Measurements from ENCODE around the gene PRMT3. TPM values are rescaled to one million over a fixed set of nuclear protein-coding genes. Genes with fewer than 3 reads are reported as not detected.

The PRMT3 gene
- total RNA-seq, 1 experiment from 2014 or later, result 31.4 TPM

DNA sequence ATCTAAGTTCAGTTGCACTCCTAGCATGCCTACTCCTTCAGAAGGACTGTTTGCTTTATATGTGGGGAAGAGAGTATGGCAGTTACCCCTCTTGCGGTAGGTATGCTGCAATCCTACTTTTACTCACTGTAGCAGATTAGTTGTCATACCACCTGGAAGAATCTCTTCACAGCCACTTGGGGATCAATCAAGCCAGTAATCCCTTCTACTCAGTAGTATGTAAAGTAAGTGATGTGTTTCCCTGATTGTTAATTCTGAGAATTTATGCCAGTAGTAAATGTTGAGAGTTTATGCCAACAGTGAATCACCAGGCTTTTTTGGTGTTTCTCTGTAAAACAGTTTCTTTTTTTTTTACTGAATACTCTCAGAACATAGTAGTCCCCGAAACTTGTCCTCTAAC lies 34.4 kb downstream of the PRMT3 start (continued):
- TF ChIP-seq, protein P1, sequence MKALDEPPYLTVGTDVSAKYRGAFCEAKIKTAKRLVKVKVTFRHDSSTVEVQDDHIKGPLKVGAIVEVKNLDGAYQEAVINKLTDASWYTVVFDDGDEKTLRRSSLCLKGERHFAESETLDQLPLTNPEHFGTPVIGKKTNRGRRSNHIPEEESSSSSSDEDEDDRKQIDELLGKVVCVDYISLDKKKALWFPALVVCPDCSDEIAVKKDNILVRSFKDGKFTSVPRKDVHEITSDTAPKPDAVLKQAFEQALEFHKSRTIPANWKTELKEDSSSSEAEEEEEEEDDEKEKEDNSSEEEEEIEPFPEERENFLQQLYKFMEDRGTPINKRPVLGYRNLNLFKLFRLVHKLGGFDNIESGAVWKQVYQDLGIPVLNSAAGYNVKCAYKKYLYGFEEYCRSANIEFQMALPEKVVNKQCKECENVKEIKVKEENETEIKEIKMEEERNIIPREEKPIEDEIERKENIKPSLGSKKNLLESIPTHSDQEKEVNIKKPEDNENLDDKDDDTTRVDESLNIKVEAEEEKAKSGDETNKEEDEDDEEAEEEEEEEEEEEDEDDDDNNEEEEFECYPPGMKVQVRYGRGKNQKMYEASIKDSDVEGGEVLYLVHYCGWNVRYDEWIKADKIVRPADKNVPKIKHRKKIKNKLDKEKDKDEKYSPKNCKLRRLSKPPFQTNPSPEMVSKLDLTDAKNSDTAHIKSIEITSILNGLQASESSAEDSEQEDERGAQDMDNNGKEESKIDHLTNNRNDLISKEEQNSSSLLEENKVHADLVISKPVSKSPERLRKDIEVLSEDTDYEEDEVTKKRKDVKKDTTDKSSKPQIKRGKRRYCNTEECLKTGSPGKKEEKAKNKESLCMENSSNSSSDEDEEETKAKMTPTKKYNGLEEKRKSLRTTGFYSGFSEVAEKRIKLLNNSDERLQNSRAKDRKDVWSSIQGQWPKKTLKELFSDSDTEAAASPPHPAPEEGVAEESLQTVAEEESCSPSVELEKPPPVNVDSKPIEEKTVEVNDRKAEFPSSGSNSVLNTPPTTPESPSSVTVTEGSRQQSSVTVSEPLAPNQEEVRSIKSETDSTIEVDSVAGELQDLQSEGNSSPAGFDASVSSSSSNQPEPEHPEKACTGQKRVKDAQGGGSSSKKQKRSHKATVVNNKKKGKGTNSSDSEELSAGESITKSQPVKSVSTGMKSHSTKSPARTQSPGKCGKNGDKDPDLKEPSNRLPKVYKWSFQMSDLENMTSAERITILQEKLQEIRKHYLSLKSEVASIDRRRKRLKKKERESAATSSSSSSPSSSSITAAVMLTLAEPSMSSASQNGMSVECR (CRISPR knock-in tag; IDR thresholded peaks at IDR 0.05; ENCODE audit: borderline replicate concordance), result no peak
- no peak for TF ChIP-seq GABPB1 (CRISPR knock-in tag; IDR thresholded peaks at IDR 0.05)

DNA sequence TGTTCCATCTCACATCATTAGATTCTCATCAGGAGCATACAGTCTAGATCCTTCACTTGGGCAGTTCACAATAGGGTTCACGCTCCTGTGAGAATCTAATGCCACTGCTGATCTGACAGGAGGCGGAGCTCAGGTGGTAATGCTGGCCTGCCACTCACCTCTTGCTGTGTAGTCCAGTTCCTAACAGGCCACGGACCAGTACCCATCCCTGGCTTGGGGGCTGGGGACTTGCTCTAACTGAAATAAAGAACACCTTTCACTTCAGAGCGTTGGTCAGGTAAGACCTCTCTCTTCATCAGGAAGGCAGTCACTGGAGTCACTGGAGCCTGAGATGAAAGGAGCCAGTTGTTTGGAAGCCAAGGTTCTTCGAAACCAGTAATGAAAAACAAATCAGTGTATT lies 41.7 kb downstream of the PRMT3 start:
- DNase-seq (ENCODE audit: low spot score) (no peak), ATAC-seq (no peak)
- CTCF ChIA-PET, result no interaction called here
- Mint-ChIP-seq H3K27me3 (ENCODE audit: low read depth) (no peaks in the 10 kb centered on the region), H3K4me1 (peaks cover under 1% of the 10 kb centered on the region; the same call in 1 of the 2 replicates), H3K27ac (no peak overlapping the region), H3K9me3 (no peaks in the 10 kb centered on the region), H3K36me3 (peaks cover 4% of the 10 kb centered on the region), H3K4me3 (no peak overlapping the region)
- POLR2A ChIA-PET, result no interaction called here
- TF ChIP-seq CREM (CRISPR knock-in tag; IDR thresholded peaks at IDR 0.05) (no peak), NFYB (CRISPR knock-in tag; conservative IDR thresholded peaks at IDR 0.05; ENCODE audit: low read depth) (no peak), GRHL2 (CRISPR knock-in tag; IDR thresholded peaks at IDR 0.05; ENCODE audit: insufficient replicate concordance, severe bottlenecking) (no peak), ZNF138 (CRISPR knock-in tag; conservative IDR thresholded peaks at IDR 0.05) (no peak), ZNF416 (CRISPR knock-in tag; IDR thresholded peaks at IDR 0.05) (no peak), ZNF317 (CRISPR knock-in tag; IDR thresholded peaks at IDR 0.05; ENCODE audit: borderline replicate concordance, low read depth) (no peak), SMAD3 (CRISPR knock-in tag; IDR thresholded peaks at IDR 0.05; ENCODE audit: borderline replicate concordance) (no peak), HMGA2 (CRISPR knock-in tag; IDR thresholded peaks at IDR 0.05) (no peak), SOX15 (CRISPR knock-in tag; IDR thresholded peaks at IDR 0.05) (no peak)
- TF ChIP-seq, protein P2, sequence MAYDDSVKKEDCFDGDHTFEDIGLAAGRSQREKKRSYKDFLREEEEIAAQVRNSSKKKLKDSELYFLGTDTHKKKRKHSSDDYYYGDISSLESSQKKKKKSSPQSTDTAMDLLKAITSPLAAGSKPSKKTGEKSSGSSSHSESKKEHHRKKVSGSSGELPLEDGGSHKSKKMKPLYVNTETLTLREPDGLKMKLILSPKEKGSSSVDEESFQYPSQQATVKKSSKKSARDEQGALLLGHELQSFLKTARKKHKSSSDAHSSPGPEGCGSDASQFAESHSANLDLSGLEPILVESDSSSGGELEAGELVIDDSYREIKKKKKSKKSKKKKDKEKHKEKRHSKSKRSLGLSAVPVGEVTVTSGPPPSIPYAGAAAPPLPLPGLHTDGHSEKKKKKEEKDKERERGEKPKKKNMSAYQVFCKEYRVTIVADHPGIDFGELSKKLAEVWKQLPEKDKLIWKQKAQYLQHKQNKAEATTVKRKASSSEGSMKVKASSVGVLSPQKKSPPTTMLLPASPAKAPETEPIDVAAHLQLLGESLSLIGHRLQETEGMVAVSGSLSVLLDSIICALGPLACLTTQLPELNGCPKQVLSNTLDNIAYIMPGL (CRISPR knock-in tag; IDR thresholded peaks at IDR 0.05), result no peak
- TF ChIP-seq, protein P3, sequence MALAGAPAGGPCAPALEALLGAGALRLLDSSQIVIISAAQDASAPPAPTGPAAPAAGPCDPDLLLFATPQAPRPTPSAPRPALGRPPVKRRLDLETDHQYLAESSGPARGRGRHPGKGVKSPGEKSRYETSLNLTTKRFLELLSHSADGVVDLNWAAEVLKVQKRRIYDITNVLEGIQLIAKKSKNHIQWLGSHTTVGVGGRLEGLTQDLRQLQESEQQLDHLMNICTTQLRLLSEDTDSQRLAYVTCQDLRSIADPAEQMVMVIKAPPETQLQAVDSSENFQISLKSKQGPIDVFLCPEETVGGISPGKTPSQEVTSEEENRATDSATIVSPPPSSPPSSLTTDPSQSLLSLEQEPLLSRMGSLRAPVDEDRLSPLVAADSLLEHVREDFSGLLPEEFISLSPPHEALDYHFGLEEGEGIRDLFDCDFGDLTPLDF (CRISPR knock-in tag; IDR thresholded peaks at IDR 0.05), result no peak
- TF ChIP-seq, protein P4, sequence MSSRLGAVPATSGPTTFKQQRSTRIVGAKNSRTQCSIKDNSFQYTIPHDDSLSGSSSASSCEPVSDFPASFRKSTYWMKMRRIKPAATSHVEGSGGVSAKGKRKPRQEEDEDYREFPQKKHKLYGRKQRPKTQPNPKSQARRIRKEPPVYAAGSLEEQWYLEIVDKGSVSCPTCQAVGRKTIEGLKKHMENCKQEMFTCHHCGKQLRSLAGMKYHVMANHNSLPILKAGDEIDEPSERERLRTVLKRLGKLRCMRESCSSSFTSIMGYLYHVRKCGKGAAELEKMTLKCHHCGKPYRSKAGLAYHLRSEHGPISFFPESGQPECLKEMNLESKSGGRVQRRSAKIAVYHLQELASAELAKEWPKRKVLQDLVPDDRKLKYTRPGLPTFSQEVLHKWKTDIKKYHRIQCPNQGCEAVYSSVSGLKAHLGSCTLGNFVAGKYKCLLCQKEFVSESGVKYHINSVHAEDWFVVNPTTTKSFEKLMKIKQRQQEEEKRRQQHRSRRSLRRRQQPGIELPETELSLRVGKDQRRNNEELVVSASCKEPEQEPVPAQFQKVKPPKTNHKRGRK (CRISPR knock-in tag; IDR thresholded peaks at IDR 0.05; ENCODE audit: borderline replicate concordance), result no peak

DNA sequence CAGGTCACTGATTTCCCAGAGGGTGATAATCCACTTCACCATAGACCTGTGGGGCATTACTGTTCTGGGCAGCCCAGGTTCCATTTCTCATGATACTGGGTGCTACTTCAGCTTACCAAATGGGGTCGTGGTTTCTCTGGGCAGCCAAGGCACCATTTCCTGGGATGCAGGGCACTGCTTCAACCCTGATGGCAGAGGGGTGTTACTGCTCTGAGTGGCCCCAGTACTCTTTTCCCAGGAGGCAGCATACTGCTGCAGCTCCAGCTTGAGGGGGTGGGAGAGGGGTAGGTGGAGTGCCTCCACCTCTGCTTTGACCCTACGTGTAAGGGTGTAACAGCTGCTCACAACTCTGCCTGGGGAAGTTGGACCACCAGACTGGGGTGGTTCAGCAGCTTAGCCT lies 51.1 kb downstream of the PRMT3 start:
- CTCF ChIA-PET, result interaction anchor here (0.6 to 1.2 kb wide), 5 partner anchors 12 to 171 kb away, joined by 3 to 4 read pairs (median 3); no protein-coding TSS in a partner anchor
- Mint-ChIP-seq H3K9me3 (no peaks in the 10 kb centered on the region), H3K27ac (no peak overlapping the region), H3K4me3 (no peak overlapping the region), H3K4me1 (peaks cover 16% of the 10 kb centered on the region), H3K36me3 (no peaks in the 10 kb centered on the region), H3K27me3 (ENCODE audit: low read depth) (no peaks in the 10 kb centered on the region)
- POLR2A ChIA-PET, result no interaction called here
- peak; percentile 92 for ATAC-seq
- DNase-seq (ENCODE audit: low spot score), result peak; percentile 18
- TF ChIP-seq, protein P5, sequence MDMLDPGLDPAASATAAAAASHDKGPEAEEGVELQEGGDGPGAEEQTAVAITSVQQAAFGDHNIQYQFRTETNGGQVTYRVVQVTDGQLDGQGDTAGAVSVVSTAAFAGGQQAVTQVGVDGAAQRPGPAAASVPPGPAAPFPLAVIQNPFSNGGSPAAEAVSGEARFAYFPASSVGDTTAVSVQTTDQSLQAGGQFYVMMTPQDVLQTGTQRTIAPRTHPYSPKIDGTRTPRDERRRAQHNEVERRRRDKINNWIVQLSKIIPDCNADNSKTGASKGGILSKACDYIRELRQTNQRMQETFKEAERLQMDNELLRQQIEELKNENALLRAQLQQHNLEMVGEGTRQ (CRISPR knock-in tag; IDR thresholded peaks at IDR 0.05), result no peak
- TF ChIP-seq, protein P6, sequence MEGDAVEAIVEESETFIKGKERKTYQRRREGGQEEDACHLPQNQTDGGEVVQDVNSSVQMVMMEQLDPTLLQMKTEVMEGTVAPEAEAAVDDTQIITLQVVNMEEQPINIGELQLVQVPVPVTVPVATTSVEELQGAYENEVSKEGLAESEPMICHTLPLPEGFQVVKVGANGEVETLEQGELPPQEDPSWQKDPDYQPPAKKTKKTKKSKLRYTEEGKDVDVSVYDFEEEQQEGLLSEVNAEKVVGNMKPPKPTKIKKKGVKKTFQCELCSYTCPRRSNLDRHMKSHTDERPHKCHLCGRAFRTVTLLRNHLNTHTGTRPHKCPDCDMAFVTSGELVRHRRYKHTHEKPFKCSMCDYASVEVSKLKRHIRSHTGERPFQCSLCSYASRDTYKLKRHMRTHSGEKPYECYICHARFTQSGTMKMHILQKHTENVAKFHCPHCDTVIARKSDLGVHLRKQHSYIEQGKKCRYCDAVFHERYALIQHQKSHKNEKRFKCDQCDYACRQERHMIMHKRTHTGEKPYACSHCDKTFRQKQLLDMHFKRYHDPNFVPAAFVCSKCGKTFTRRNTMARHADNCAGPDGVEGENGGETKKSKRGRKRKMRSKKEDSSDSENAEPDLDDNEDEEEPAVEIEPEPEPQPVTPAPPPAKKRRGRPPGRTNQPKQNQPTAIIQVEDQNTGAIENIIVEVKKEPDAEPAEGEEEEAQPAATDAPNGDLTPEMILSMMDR (IDR thresholded peaks at IDR 0.05), result peak; percentile 27

Measured in WTC11 (cell line).